ENCODE measurements around the gene WDR27. TPM values are rescaled to one million over a fixed set of nuclear protein-coding genes. Genes with fewer than 3 reads are reported as not detected.

The WDR27 gene
- total RNA-seq, 3 donors from 2014 or later (not counting 1 experiment from before 2014, with no cell fraction given), result 12.7 to 31.0 (median 25.3) TPM

DNA sequence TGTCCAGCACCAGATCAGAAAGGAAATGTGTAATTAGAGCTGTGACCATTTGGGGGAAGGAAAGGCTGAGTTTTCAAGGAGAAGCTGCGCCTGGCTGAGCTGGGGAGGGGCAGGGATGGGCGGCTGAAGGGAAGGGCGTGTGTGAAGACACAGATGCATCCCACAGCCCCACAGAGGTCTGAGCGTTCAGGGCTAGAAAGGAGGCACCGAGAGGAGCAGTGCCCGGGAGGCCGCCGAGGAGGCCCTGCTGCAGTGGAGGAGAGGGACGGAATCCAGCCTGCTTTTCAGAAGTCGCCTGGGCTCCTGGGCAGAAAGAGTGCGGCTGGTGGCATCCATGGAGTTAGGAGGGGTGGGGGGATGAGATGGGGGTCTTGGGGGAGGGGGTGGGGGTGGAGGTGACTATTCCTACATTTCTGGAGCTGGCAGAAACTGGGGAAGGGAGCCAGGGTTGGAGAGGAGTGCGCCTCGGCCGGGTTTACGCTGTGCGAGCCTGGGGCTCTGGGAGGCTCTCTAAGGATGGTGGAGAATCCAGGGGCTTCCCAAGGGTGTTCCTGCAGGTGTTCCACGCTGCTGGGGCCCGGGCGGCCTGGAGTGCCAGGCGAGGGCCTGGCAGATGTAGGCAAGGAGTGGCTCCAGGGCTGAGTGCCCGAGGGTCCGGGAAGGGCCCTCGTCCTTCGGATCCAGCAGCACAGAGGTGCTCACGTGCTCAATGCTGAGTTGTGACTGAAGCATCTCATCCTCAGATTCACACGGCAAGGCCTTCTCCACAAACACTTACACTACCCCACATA, 41.8 kb downstream of the WDR27 start:
- 96% methylated on average over 24 of the region's 26 CpGs for WGBS (ENCODE audit: insufficient coverage)
- Histone ChIP-seq H3K27me3 (ENCODE audit: control insufficient read depth, insufficient read depth, low read length) (no peaks in the 10 kb centered on the region), H3K27ac (ENCODE audit: low read length) (no peak overlapping the region), H3K9me3 (ENCODE audit: control insufficient read depth, insufficient read depth, low read length) (no peaks in the 10 kb centered on the region), H3K36me3 (ENCODE audit: control insufficient read depth, insufficient read depth, low read length) (peaks cover 3% of the 10 kb centered on the region), H3K4me3 (ENCODE audit: low read length) (no peak overlapping the region), H3K4me1 (ENCODE audit: control insufficient read depth, insufficient read depth, low read length) (peaks cover 6% of the 10 kb centered on the region)
- DNase-seq, result no peak
- no peaks in the 10 kb centered on the region for H3K36me3 Mint-ChIP-seq
- no peaks in the 10 kb centered on the region for H3K27me3 Mint-ChIP-seq (ENCODE audit: low read depth in 2 of 2)
- intact Hi-C loops (cut with micrococcal nuclease), result no loop called here
- H3K4me3 Mint-ChIP-seq, result no peak overlapping the region
- H3K9me3 Mint-ChIP-seq, result no peaks in the 10 kb centered on the region
- peaks cover 0 to 4% of the 10 kb centered on the region in 2 donors for H3K4me1 Mint-ChIP-seq
- TF ChIP-seq, protein P1, sequence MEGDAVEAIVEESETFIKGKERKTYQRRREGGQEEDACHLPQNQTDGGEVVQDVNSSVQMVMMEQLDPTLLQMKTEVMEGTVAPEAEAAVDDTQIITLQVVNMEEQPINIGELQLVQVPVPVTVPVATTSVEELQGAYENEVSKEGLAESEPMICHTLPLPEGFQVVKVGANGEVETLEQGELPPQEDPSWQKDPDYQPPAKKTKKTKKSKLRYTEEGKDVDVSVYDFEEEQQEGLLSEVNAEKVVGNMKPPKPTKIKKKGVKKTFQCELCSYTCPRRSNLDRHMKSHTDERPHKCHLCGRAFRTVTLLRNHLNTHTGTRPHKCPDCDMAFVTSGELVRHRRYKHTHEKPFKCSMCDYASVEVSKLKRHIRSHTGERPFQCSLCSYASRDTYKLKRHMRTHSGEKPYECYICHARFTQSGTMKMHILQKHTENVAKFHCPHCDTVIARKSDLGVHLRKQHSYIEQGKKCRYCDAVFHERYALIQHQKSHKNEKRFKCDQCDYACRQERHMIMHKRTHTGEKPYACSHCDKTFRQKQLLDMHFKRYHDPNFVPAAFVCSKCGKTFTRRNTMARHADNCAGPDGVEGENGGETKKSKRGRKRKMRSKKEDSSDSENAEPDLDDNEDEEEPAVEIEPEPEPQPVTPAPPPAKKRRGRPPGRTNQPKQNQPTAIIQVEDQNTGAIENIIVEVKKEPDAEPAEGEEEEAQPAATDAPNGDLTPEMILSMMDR (IDR thresholded peaks at IDR 0.05), result no peak
- no peak for ATAC-seq
- H3K27ac Mint-ChIP-seq, result no peak overlapping the region

DNA sequence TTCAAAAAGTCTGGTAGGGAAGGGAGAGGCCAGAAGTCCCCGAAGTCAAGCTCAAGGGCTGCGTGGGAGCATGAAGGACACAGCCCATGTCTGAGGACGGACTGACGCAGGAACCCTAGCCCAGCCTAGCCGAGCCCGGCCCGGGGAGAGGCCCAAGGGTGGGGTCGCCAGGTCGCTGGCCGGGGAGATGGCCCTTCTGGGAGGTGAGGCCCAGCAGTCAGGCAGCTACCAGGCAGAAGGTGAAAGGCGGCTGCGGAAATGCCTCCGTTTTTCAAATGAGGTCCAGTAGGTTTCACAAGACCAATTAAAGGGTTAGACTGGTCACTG, 44.6 kb downstream of the WDR27 start:
- Mint-ChIP-seq H3K27me3 (ENCODE audit: low read depth in 2 of 2) (no peaks in the 10 kb centered on the region), H3K4me1 (peaks cover 11 to 16% of the 10 kb centered on the region in 2 donors), H3K9me3 (no peaks in the 10 kb centered on the region), H3K4me3 (no peak overlapping the region), H3K36me3 (no peaks in the 10 kb centered on the region), H3K27ac (no peak overlapping the region)
- no peaks in the 10 kb centered on the region for H3K27me3 ChIP-seq (ENCODE audit: control insufficient read depth, insufficient read depth, low read length)
- no peaks in the 10 kb centered on the region for H3K9me3 ChIP-seq (ENCODE audit: control insufficient read depth, insufficient read depth, low read length)
- peaks cover 10% of the 10 kb centered on the region for H3K4me1 ChIP-seq (ENCODE audit: control insufficient read depth, insufficient read depth, low read length)
- H3K36me3 ChIP-seq (ENCODE audit: control insufficient read depth, insufficient read depth, low read length), result no peaks in the 10 kb centered on the region
- no peak overlapping the region for H3K4me3 ChIP-seq (ENCODE audit: low read length)
- DNase-seq (no peak), ATAC-seq (no peak)
- TF ChIP-seq, protein P1 (IDR thresholded peaks at IDR 0.05), result no peak
- intact Hi-C loops (cut with micrococcal nuclease), result no loop called here
- WGBS (ENCODE audit: insufficient coverage), result 99% methylated on average over 13 of the region's 13 CpGs
- H3K27ac ChIP-seq (ENCODE audit: low read length), result no peak overlapping the region

DNA sequence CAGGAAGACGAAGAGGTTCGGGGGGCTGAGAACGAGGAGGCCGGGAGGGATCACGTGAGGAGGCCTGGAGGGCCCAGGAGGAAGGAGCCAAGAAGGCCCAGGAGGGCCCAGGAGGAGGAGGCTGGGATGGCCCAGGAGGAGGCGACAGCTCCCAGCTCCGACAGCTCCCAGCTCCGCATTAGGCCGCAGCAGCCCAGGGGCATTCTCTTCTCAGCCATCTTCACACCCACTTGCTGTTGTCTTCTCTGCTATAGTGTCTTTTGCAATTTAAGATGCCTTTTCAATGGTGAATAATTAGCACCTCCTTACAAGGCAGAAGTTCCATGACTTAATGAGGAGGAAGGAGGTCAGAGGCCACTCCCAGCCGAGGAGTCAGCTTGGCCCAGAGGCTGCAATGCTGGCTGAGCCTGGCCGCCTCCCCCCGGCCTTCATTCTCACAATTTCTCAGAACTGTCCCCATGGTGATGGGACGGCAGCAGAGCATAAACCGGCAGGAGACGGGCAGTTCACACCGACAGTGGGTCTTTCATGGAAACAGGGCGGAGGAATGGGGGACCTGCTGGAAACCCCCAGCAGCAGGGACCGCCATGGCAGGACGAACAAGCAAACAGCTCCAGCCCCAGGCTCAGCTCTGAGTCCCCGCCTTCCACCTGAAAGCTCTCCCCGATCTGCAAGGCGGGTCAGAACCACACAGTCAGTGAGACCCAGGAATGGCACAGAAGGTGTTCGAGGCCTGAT, 45.1 kb downstream of the WDR27 start:
- H3K36me3 Mint-ChIP-seq, result no peaks in the 10 kb centered on the region
- no peak for DNase-seq
- no peaks in the 10 kb centered on the region for H3K9me3 ChIP-seq (ENCODE audit: control insufficient read depth, insufficient read depth, low read length)
- no peaks in the 10 kb centered on the region for H3K9me3 Mint-ChIP-seq
- WGBS (ENCODE audit: insufficient coverage), result 97% methylated on average over 23 of the region's 23 CpGs
- H3K27me3 ChIP-seq (ENCODE audit: control insufficient read depth, insufficient read depth, low read length), result no peaks in the 10 kb centered on the region
- peaks cover 11 to 16% of the 10 kb centered on the region in 2 donors for H3K4me1 Mint-ChIP-seq
- ATAC-seq, result no peak
- no peak overlapping the region for H3K27ac ChIP-seq (ENCODE audit: low read length)
- H3K4me3 ChIP-seq (ENCODE audit: low read length), result no peak overlapping the region
- H3K27ac Mint-ChIP-seq, result no peak overlapping the region
- H3K36me3 ChIP-seq (ENCODE audit: control insufficient read depth, insufficient read depth, low read length), result no peaks in the 10 kb centered on the region
- no peaks in the 10 kb centered on the region for H3K27me3 Mint-ChIP-seq (ENCODE audit: low read depth in 2 of 2)
- TF ChIP-seq, protein P1 (IDR thresholded peaks at IDR 0.05), result no peak
- intact Hi-C loops (cut with micrococcal nuclease), result no loop called here
- H3K4me1 ChIP-seq (ENCODE audit: control insufficient read depth, insufficient read depth, low read length), result peaks cover 10% of the 10 kb centered on the region
- H3K4me3 Mint-ChIP-seq, result no peak overlapping the region

Measured in natural killer cell (primary cell).